Lower leg skin (tissue), 4 donors: ENCODE data around the gene PNPO. TPM values are rescaled to one million over a fixed set of nuclear protein-coding genes. Genes with fewer than 3 reads are reported as not detected.
A peak's percentile ranks its signal among the peaks of the same experiment; 100 is the strongest.

Experiments used
- DNase-seq, 2 donors: peaks; one replicate each; pipeline ENCODE4 v3.0.0-alpha.2; 2019; ENCODE audit warnings: low spot score in 2 of 2
- H3K4me3 ChIP-seq: fragments of 200-600 bp; sonication (generic); 2 replicates; pipeline ENCODE4 v1.5.1; 2017; ENCODE audit warnings: mild to moderate bottlenecking, low read depth; ENCODE audit not compliant: poor library complexity, severe bottlenecking
- CTCF ChIP-seq, 3 donors: fragments of 450-650 bp; IDR thresholded peaks; one replicate each; pipeline ENCODE4 v1.5.1; 2016; ENCODE audit warnings: antibody characterized with exemption in 3 of 3, mild to moderate bottlenecking in 3 of 3, moderate library complexity in 2 of 3
- POLR2A ChIP-seq, 2 donors: fragments of 450-650 bp; IDR thresholded peaks; one replicate each; pipeline ENCODE4 v1.6.1; 2016 to 2017; ENCODE audit warnings: antibody characterized with exemption in 2 of 2, mild to moderate bottlenecking in 1 of 2, moderate library complexity in 1 of 2
- WGBS, 2 donors: methylation state at CpG; one replicate each; pipeline ENCODE4 v1.1.5; 2018; 5-methylcytosine and 5-hydroxymethylcytosine counted together
- intact Hi-C: fragments of 100-400 bp; cut with DNase I; formaldehyde crosslinking; loops from one replicate; pipeline ENCODE4 v1.15.0; 2023; ENCODE audit warnings: low total_unique reads
- total RNA-seq, 4 donors: library from RNA; depleted of rRNA; stranded (reverse); fragments of >200 nt; gene quantifications; one replicate each; pipeline ENCODE4 v1.1.0, GENCODE V29; 2016

The PNPO gene
- total RNA-seq, 4 donors from 2014 or later: 20.2 to 36.8 (median 30.3) TPM

- no peak overlapping the region for H3K4me3 ChIP-seq
- intact Hi-C loops: no loop called here
- 29 to 40% methylated on average over 5 of the region's 5 CpGs for WGBS, 2 donors
- no peak for DNase-seq
- TF ChIP-seq POLR2A (IDR thresholded peaks at IDR 0.05): no peak
- TF ChIP-seq CTCF (IDR thresholded peaks at IDR 0.05): no peak
Observed at GRCh38 chr17:47948706-47949196, 7.4 kb downstream of the PNPO start.

GRCh38 chr17:47949197-47949759 is 7.9 kb downstream of the PNPO start:
- peak; percentile 77 to 97 for DNase-seq
- TF ChIP-seq CTCF (IDR thresholded peaks at IDR 0.05) (peak in 1 of 3 donors; percentile 61), POLR2A (IDR thresholded peaks at IDR 0.05) (no peak)
- intact Hi-C loops: no loop called here
- no peak overlapping the region for H3K4me3 ChIP-seq
- WGBS, 2 donors: 4% methylated on average over 22 of the region's 22 CpGs

GRCh38 chr17:47949946-47950345 is 8.6 kb downstream of the PNPO start:
- no peak overlapping the region for H3K4me3 ChIP-seq
- TF ChIP-seq POLR2A (IDR thresholded peaks at IDR 0.05) (no peak), CTCF (IDR thresholded peaks at IDR 0.05) (no peak)
- WGBS, 2 donors: 58 to 73% methylated on average over 3 of the region's 3 CpGs
- no peak for DNase-seq
- intact Hi-C loops: no loop called here

GRCh38 chr17:47950448-47950847 is 9.1 kb downstream of the PNPO start:
- DNase-seq: no peak
- intact Hi-C loops: no loop called here
- 85 to 86% methylated on average over 4 of the region's 4 CpGs for WGBS, 2 donors
- no peak overlapping the region for H3K4me3 ChIP-seq
- TF ChIP-seq POLR2A (IDR thresholded peaks at IDR 0.05) (no peak), CTCF (IDR thresholded peaks at IDR 0.05) (no peak)

- WGBS, 2 donors: 75 to 81% methylated on average over 11 to 12 of the region's 12 CpGs
- H3K4me3 ChIP-seq: no peak overlapping the region
- intact Hi-C loops: no loop called here
- DNase-seq: no peak
- no peak for TF ChIP-seq CTCF (IDR thresholded peaks at IDR 0.05)
- no peak for TF ChIP-seq POLR2A (IDR thresholded peaks at IDR 0.05)
Observed at GRCh38 chr17:47952171-47953021, 11.0 kb downstream of the PNPO start.
